Mucosa of descending colon (tissue), 3 donors: Measurements from ENCODE around the gene HOXC6. TPM values are rescaled to one million over a fixed set of nuclear protein-coding genes. Genes with fewer than 3 reads are reported as not detected.

Source experiments
- ATAC-seq: fragments of 200-7000 bp; cut with Tn5 transposase; one replicate; pipeline ENCODE4 v1.9.1; 2020; ENCODE audit warnings: mild to moderate bottlenecking, moderate library complexity
- DNase-seq, 3 donors: peaks; one replicate each; pipeline ENCODE4 v3.0.0-alpha.2; 2020
- H3K36me3 ChIP-seq: fragments of 200-600 bp; one replicate; pipeline ENCODE4 v1.8.0; 2021; ENCODE audit warnings: low read depth, mild to moderate bottlenecking
- H3K4me1 ChIP-seq: fragments of 200-600 bp; one replicate; pipeline ENCODE4 v1.8.0; 2021; ENCODE audit warnings: low read depth, mild to moderate bottlenecking
- H3K4me3 ChIP-seq: fragments of 200-600 bp; one replicate; pipeline ENCODE4 v1.8.0; 2021; ENCODE audit warnings: mild to moderate bottlenecking
- H3K9me3 ChIP-seq: fragments of 200-600 bp; one replicate; pipeline ENCODE4 v1.8.0; 2021; ENCODE audit warnings: mild to moderate bottlenecking
- intact Hi-C, 2 donors: fragments of 100-400 bp; cut with DNase I in 1 of 2; cut with micrococcal nuclease in 1 of 2; formaldehyde crosslinking; loops; one replicate each; pipeline versions ENCODE4 v1.11.0 to v1.11.1; 2022; cut with DNase I, micrococcal nuclease
- total RNA-seq, 3 donors: library from RNA; stranded (reverse); fragmentation: NEBNext Ultra II Directional in 2 of 3; extraction: Animal tissue kit (Norgen Biotek cat#: 25700) in 2 of 3; gene quantifications; one replicate each; pipeline versions ENCODE4 v1.2.1 to v1.2.4, GENCODE V29; 2021 to 2023
- TF ChIP-seq, protein P1 (sequence below): fragments of 200-600 bp; IDR thresholded peaks from one replicate; pipeline ENCODE4 v1.8.0; 2022; ENCODE audit warnings: antibody characterized with exemption, mild to moderate bottlenecking
- donor health status: DM: no; HTN: no; CAD: no; lungs with moderate emphysema.
- donor health status: DM: no; HTN: no; CAD: no.
- donor health status: DM: no; HTN: yes; CAD: no.

HOXC6 gene
- total RNA-seq, 3 donors from 2014 or later: 0.22 to 0.32 TPM; not detected in 1

GRCh38 chr12:54016478-54016964, 11.7 kb upstream of the HOXC6 start:
- H3K36me3 ChIP-seq: no peaks in the 10 kb centered on the region
- peak; percentile 73 for ATAC-seq
- TF ChIP-seq, protein P1, sequence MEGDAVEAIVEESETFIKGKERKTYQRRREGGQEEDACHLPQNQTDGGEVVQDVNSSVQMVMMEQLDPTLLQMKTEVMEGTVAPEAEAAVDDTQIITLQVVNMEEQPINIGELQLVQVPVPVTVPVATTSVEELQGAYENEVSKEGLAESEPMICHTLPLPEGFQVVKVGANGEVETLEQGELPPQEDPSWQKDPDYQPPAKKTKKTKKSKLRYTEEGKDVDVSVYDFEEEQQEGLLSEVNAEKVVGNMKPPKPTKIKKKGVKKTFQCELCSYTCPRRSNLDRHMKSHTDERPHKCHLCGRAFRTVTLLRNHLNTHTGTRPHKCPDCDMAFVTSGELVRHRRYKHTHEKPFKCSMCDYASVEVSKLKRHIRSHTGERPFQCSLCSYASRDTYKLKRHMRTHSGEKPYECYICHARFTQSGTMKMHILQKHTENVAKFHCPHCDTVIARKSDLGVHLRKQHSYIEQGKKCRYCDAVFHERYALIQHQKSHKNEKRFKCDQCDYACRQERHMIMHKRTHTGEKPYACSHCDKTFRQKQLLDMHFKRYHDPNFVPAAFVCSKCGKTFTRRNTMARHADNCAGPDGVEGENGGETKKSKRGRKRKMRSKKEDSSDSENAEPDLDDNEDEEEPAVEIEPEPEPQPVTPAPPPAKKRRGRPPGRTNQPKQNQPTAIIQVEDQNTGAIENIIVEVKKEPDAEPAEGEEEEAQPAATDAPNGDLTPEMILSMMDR: no peak
- H3K4me3 ChIP-seq: no peak overlapping the region
- DNase-seq: peak in 1 of 3 donors; percentile 48
- H3K4me1 ChIP-seq: peaks cover 8% of the 10 kb centered on the region
- no peaks in the 10 kb centered on the region for H3K9me3 ChIP-seq
- intact Hi-C loops: no loop called here

- TF ChIP-seq, protein P1: no peak
- intact Hi-C loops: no loop called here
- DNase-seq (no peak), ATAC-seq (peak; percentile 35)
- H3K4me1 ChIP-seq: peaks cover 6% of the 10 kb centered on the region
- no peaks in the 10 kb centered on the region for H3K36me3 ChIP-seq
- no peak overlapping the region for H3K4me3 ChIP-seq
- no peaks in the 10 kb centered on the region for H3K9me3 ChIP-seq
Measured at GRCh38 chr12:54017027-54017788, 11.0 kb upstream of the HOXC6 start.

- TF ChIP-seq, protein P1: no peak
- H3K36me3 ChIP-seq: no peaks in the 10 kb centered on the region
- ATAC-seq (peak; percentile 76), DNase-seq (peak; percentile 53 to 79 (median 71))
- H3K4me3 ChIP-seq: no peak overlapping the region
- no peaks in the 10 kb centered on the region for H3K9me3 ChIP-seq
- intact Hi-C loops: no loop called here
- peaks cover 6% of the 10 kb centered on the region for H3K4me1 ChIP-seq
Measured at GRCh38 chr12:54017878-54018467, 10.3 kb upstream of the HOXC6 start.

DNA sequence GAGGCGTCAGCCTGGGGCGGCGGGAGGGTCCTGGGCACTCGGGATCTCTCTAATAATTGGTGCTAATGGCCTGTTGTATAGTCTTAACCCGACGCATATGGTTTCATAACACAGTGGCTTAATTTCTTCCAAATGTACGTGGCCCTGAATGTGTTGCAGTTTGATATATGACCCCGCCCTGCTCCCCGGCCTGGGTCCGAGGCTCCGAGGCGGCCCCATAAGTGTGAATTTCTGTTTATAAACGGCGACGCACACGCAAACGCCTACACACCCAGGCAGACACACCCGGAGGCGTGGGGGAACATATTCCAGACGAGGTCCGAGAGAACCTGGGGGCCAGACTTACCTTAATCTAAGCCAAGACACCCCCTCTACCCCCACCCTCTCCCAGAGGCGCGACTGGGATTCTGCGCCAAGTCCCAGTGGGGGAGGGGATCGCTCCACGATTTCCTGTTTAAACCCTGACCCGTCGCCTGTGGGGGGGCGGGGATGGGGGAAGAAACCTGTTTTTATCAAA, 9.7 kb upstream of the HOXC6 start:
- Histone ChIP-seq H3K9me3 (no peaks in the 10 kb centered on the region), H3K4me1 (peaks cover 6% of the 10 kb centered on the region), H3K36me3 (no peaks in the 10 kb centered on the region), H3K4me3 (no peak overlapping the region)
- TF ChIP-seq, protein P1: no peak
- DNase-seq (no peak), ATAC-seq (no peak)
- intact Hi-C loops: no loop called here

GRCh38 chr12:54019091-54019811, 9.0 kb upstream of the HOXC6 start:
- no peak for DNase-seq
- no peaks in the 10 kb centered on the region for H3K9me3 ChIP-seq
- TF ChIP-seq, protein P1: no peak
- no peaks in the 10 kb centered on the region for H3K36me3 ChIP-seq
- H3K4me3 ChIP-seq: no peak overlapping the region
- peaks cover 6% of the 10 kb centered on the region for H3K4me1 ChIP-seq
- intact Hi-C loops: no loop called here
- ATAC-seq: no peak
